ENCODE data around the gene PRR4.

Gene PRR4

GRCh38 chr12:10838461-10838860, 10.8 kb downstream of the PRR4 start:
- H3K27ac Mint-ChIP-seq: no peak overlapping the region
- no peaks in the 10 kb centered on the region for H3K36me3 Mint-ChIP-seq (ENCODE audit: low read depth)
- no peaks in the 10 kb centered on the region for H3K4me1 Mint-ChIP-seq (ENCODE audit: low read depth)
- H3K9me3 Mint-ChIP-seq: no peaks in the 10 kb centered on the region
- no peaks in the 10 kb centered on the region for H3K27me3 Mint-ChIP-seq (ENCODE audit: low read depth)
- no peak overlapping the region for H3K4me3 Mint-ChIP-seq
- DNase-seq (ENCODE audit: low spot score): no peak

- DNase-seq (ENCODE audit: low spot score): no peak
- Mint-ChIP-seq H3K4me3 (no peak overlapping the region), H3K9me3 (no peaks in the 10 kb centered on the region), H3K4me1 (ENCODE audit: low read depth) (no peaks in the 10 kb centered on the region), H3K27me3 (ENCODE audit: low read depth) (no peaks in the 10 kb centered on the region), H3K36me3 (ENCODE audit: low read depth) (no peaks in the 10 kb centered on the region), H3K27ac (no peak overlapping the region)
These were observed 19.3 kb downstream of the PRR4 start for GRCh38 chr12:10829994-10830393.

- Mint-ChIP-seq H3K36me3 (ENCODE audit: low read depth) (no peaks in the 10 kb centered on the region), H3K9me3 (no peaks in the 10 kb centered on the region), H3K27ac (no peak within 1 kb of the TSS), H3K4me3 (no peak within 1 kb of the TSS), H3K27me3 (ENCODE audit: low read depth) (no peaks in the 10 kb centered on the region), H3K4me1 (ENCODE audit: low read depth) (no peaks in the 10 kb centered on the region)
- DNase-seq (ENCODE audit: low spot score): no peak
These were observed 23.0 kb downstream of the PRR4 start, which contains the start of gene TAS2R10 for GRCh38 chr12:10826258-10826657. TSS of gene TAS2R10 (minus strand) at chr12:10826358. CDS start at chr12:10826269, 89 bp downstream.

- Mint-ChIP-seq H3K36me3 (ENCODE audit: low read depth) (no peaks in the 10 kb centered on the region), H3K4me3 (no peak overlapping the region), H3K27ac (no peak overlapping the region), H3K27me3 (ENCODE audit: low read depth) (no peaks in the 10 kb centered on the region), H3K4me1 (ENCODE audit: low read depth) (no peaks in the 10 kb centered on the region), H3K9me3 (no peaks in the 10 kb centered on the region)
- no peak for DNase-seq (ENCODE audit: low spot score)
These were observed 24.3 kb downstream of the PRR4 start for GRCh38 chr12:10824957-10825356.

GRCh38 chr12:10811883-10812536, 37.3 kb downstream of the PRR4 start:
- no peak overlapping the region for H3K27ac Mint-ChIP-seq
- H3K9me3 Mint-ChIP-seq: no peaks in the 10 kb centered on the region
- H3K36me3 Mint-ChIP-seq (ENCODE audit: low read depth): no peaks in the 10 kb centered on the region
- H3K4me3 Mint-ChIP-seq: no peak overlapping the region
- H3K27me3 Mint-ChIP-seq (ENCODE audit: low read depth): peaks cover 17% of the 10 kb centered on the region
- no peaks in the 10 kb centered on the region for H3K4me1 Mint-ChIP-seq (ENCODE audit: low read depth)
- DNase-seq (ENCODE audit: low spot score): no peak

GRCh38 chr12:10810068-10810467, 39.2 kb downstream of the PRR4 start, which contains the start of gene TAS2R9:
TSS of gene TAS2R9 (minus strand) at chr12:10810168. CDS start at chr12:10810075, 93 bp downstream.
- H3K9me3 Mint-ChIP-seq: no peaks in the 10 kb centered on the region

GRCh38 chr12:10807186-10807585, 42.1 kb downstream of the PRR4 start, which contains the start of gene TAS2R8:
TSS of gene TAS2R8 (minus strand) at chr12:10807286. CDS start at chr12:10806980, 306 bp downstream.
- H3K27ac Mint-ChIP-seq: no peak within 1 kb of the TSS
- peaks cover 13% of the 10 kb centered on the region for H3K27me3 Mint-ChIP-seq (ENCODE audit: low read depth)
- no peak for DNase-seq (ENCODE audit: low spot score)
- no peaks in the 10 kb centered on the region for H3K9me3 Mint-ChIP-seq
- no peaks in the 10 kb centered on the region for H3K36me3 Mint-ChIP-seq (ENCODE audit: low read depth)
- no peaks in the 10 kb centered on the region for H3K4me1 Mint-ChIP-seq (ENCODE audit: low read depth)
- H3K4me3 Mint-ChIP-seq: no peak within 1 kb of the TSS

More at GRCh38 chr12:10810068-10810467, 39.2 kb downstream of the PRR4 start, which contains the start of gene TAS2R9:
- Mint-ChIP-seq H3K4me3 (no peak within 1 kb of the TSS), H3K27me3 (ENCODE audit: low read depth) (peaks cover 20% of the 10 kb centered on the region), H3K36me3 (ENCODE audit: low read depth) (no peaks in the 10 kb centered on the region), H3K27ac (no peak within 1 kb of the TSS), H3K4me1 (ENCODE audit: low read depth) (no peaks in the 10 kb centered on the region)
- no peak for DNase-seq (ENCODE audit: low spot score)

- no peaks in the 10 kb centered on the region for H3K36me3 Mint-ChIP-seq (ENCODE audit: low read depth)
These were observed 46.7 kb downstream of the PRR4 start, which contains the start of gene TAS2R7 for GRCh38 chr12:10802587-10802986. TSS of gene TAS2R7 (minus strand) at chr12:10802627. CDS start at chr12:10802570, 57 bp downstream.

GRCh38 chr12:10801741-10802140, 47.5 kb downstream of the PRR4 start:
- Mint-ChIP-seq H3K9me3 (no peaks in the 10 kb centered on the region), H3K27ac (no peak overlapping the region), H3K36me3 (ENCODE audit: low read depth) (no peaks in the 10 kb centered on the region), H3K27me3 (ENCODE audit: low read depth) (peaks cover 23% of the 10 kb centered on the region), H3K4me3 (no peak overlapping the region), H3K4me1 (ENCODE audit: low read depth) (no peaks in the 10 kb centered on the region)
- DNase-seq (ENCODE audit: low spot score): no peak

More at GRCh38 chr12:10802587-10802986, 46.7 kb downstream of the PRR4 start, which contains the start of gene TAS2R7:
- H3K9me3 Mint-ChIP-seq: no peaks in the 10 kb centered on the region
- H3K4me1 Mint-ChIP-seq (ENCODE audit: low read depth): no peaks in the 10 kb centered on the region
- no peak within 1 kb of the TSS for H3K27ac Mint-ChIP-seq
- peaks cover 23% of the 10 kb centered on the region for H3K27me3 Mint-ChIP-seq (ENCODE audit: low read depth)
- no peak for DNase-seq (ENCODE audit: low spot score)
- H3K4me3 Mint-ChIP-seq: no peak within 1 kb of the TSS

Data from T-helper 2 cell treated with Interferon-gamma antibody and Interleukin-4, amounts not matched to agents 5 μg/mL and 100 μg/mL, for 36 hours (primary cell).